PFSK-1 (cell line): ENCODE results near the gene TVP23C.

Experiments used
- POLR2AphosphoS5 ChIP-seq: IDR thresholded peaks from 2 replicates; pipeline ENCODE4 v1.6.1; 2012; ENCODE audit warnings: low read depth, mild to moderate bottlenecking, control low read depth, low read length, moderate library complexity
- SIN3A ChIP-seq: IDR thresholded peaks from 2 replicates; pipeline ENCODE4 v1.6.1; 2012; ENCODE audit warnings: mild to moderate bottlenecking, low read length, moderate library complexity, borderline replicate concordance; ENCODE audit not compliant: insufficient read depth
- TAF1 ChIP-seq: IDR thresholded peaks from 2 replicates; pipeline ENCODE4 v1.6.1; 2012; ENCODE audit warnings: low read length, control low read depth, borderline replicate concordance; ENCODE audit not compliant: insufficient read depth
- TF ChIP-seq, protein P1 (sequence below), 2 experiments: IDR thresholded peaks; 2 replicates each; pipeline versions ENCODE4 v1.6.1 to v1.8.0; 2011 to 2012; ENCODE audit warnings: low read depth in 2 of 2, low read length in 2 of 2, control low read depth in 1 of 2, inconsistent platforms in 1 of 2, mild to moderate bottlenecking in 1 of 2, moderate library complexity in 1 of 2; ENCODE audit not compliant: insufficient read depth in 1 of 2

DNA sequence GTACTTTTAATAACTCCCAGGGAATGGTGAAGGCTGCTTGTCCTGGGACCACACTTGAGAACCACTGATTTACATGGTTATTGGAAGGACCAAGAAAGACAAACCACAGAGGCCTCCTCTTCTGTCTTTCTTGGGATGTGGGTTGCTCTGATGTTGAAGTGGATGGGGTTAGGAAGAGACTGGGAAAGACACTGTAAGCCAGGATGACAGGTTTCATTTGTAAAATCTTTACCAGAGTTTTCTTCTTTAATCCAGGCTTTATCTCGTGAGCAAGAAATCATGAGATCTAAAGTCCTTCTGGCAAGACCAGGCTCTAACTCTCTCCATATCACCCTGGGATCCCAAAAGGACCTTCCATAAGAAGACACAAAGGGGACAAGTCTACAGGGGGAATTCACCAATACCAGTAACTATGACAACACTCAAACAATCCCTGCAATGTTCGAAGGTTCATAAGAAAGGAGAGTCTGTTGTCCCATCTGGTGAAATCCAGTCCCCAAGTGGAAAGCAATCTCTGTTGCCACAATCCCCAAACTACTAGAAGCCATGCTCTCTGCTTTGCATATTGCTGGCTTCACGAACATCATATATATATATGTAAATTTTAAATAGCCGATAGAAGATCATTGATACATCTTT is 51.1 kb downstream of the TVP23C start:
- TF ChIP-seq POLR2AphosphoS5 (no peak), TAF1 (no peak), SIN3A (no peak)
- TF ChIP-seq, protein P1, sequence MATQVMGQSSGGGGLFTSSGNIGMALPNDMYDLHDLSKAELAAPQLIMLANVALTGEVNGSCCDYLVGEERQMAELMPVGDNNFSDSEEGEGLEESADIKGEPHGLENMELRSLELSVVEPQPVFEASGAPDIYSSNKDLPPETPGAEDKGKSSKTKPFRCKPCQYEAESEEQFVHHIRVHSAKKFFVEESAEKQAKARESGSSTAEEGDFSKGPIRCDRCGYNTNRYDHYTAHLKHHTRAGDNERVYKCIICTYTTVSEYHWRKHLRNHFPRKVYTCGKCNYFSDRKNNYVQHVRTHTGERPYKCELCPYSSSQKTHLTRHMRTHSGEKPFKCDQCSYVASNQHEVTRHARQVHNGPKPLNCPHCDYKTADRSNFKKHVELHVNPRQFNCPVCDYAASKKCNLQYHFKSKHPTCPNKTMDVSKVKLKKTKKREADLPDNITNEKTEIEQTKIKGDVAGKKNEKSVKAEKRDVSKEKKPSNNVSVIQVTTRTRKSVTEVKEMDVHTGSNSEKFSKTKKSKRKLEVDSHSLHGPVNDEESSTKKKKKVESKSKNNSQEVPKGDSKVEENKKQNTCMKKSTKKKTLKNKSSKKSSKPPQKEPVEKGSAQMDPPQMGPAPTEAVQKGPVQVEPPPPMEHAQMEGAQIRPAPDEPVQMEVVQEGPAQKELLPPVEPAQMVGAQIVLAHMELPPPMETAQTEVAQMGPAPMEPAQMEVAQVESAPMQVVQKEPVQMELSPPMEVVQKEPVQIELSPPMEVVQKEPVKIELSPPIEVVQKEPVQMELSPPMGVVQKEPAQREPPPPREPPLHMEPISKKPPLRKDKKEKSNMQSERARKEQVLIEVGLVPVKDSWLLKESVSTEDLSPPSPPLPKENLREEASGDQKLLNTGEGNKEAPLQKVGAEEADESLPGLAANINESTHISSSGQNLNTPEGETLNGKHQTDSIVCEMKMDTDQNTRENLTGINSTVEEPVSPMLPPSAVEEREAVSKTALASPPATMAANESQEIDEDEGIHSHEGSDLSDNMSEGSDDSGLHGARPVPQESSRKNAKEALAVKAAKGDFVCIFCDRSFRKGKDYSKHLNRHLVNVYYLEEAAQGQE (IDR thresholded peaks at IDR 0.05; ENCODE audit: insufficient read depth in 1 of 2, low read depth in 2 of 2, low read length in 2 of 2) = no peak
